Mucosa of descending colon (tissue), 3 donors: Measurements from ENCODE around the gene PAX7. TPM values are rescaled to one million over a fixed set of nuclear protein-coding genes. Genes with fewer than 3 reads are reported as not detected.

Experiments used
- ATAC-seq: fragments of 200-7000 bp; cut with Tn5 transposase; one replicate; pipeline ENCODE4 v1.9.1; 2020; ENCODE audit warnings: mild to moderate bottlenecking, moderate library complexity
- DNase-seq, 3 donors: peaks; one replicate each; pipeline ENCODE4 v3.0.0-alpha.2; 2020
- H3K36me3 ChIP-seq: fragments of 200-600 bp; one replicate; pipeline ENCODE4 v1.8.0; 2021; ENCODE audit warnings: low read depth, mild to moderate bottlenecking
- H3K4me1 ChIP-seq: fragments of 200-600 bp; one replicate; pipeline ENCODE4 v1.8.0; 2021; ENCODE audit warnings: low read depth, mild to moderate bottlenecking
- H3K4me3 ChIP-seq: fragments of 200-600 bp; one replicate; pipeline ENCODE4 v1.8.0; 2021; ENCODE audit warnings: mild to moderate bottlenecking
- H3K9me3 ChIP-seq: fragments of 200-600 bp; one replicate; pipeline ENCODE4 v1.8.0; 2021; ENCODE audit warnings: mild to moderate bottlenecking
- CTCF ChIP-seq: fragments of 200-600 bp; IDR thresholded peaks from one replicate; pipeline ENCODE4 v1.8.0; 2022; ENCODE audit warnings: antibody characterized with exemption, mild to moderate bottlenecking
- intact Hi-C, 2 donors: fragments of 100-400 bp; cut with DNase I in 1 of 2; cut with micrococcal nuclease in 1 of 2; formaldehyde crosslinking; loops; one replicate each; pipeline versions ENCODE4 v1.11.0 to v1.11.1; 2022; cut with DNase I, micrococcal nuclease
- total RNA-seq, 3 donors: library from RNA; stranded (reverse); fragmentation: NEBNext Ultra II Directional in 2 of 3; extraction: Animal tissue kit (Norgen Biotek cat#: 25700) in 2 of 3; gene quantifications; one replicate each; pipeline versions ENCODE4 v1.2.1 to v1.2.4, GENCODE V29; 2021 to 2023
- donor health status: DM: no; HTN: no; CAD: no; lungs with moderate emphysema.
- donor health status: DM: no; HTN: no; CAD: no.
- donor health status: DM: no; HTN: yes; CAD: no.

PAX7 gene
- total RNA-seq, 3 donors from 2014 or later: not detected

- no peaks in the 10 kb centered on the region for H3K9me3 ChIP-seq
- intact Hi-C loops: no loop called here
- no peak overlapping the region for H3K4me3 ChIP-seq
- no peak for ATAC-seq
- DNase-seq: no peak
- no peaks in the 10 kb centered on the region for H3K4me1 ChIP-seq
- no peak for TF ChIP-seq CTCF
- no peaks in the 10 kb centered on the region for H3K36me3 ChIP-seq
These were observed 70.5 kb downstream of the PAX7 start for GRCh38 chr1:18701183-18701582.

DNA sequence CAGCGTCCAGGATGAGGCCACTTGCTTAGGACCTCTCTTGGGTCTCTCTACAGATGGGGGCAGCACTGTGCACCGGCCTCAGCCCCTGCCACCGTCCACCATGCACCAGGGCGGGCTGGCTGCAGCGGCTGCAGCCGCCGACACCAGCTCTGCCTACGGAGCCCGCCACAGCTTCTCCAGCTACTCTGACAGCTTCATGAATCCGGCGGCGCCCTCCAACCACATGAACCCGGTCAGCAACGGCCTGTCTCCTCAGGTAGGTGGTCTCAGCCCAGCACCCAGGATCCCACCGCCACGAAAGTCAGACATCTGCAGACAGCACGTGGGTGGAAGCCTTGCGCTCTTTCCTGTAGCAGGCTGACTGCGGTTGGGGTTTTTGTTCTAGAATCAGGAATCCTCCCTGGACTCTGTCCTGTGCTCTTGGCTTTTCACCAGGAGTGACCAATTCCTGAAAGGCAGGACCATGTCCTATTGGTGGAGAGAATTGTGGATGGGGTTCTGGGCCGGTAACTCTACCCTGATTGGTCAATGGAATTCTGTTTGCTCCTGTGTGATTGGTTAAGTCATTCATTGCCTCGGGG, 72.5 kb downstream of the PAX7 start:
- no peaks in the 10 kb centered on the region for H3K4me1 ChIP-seq
- no peaks in the 10 kb centered on the region for H3K36me3 ChIP-seq
- H3K9me3 ChIP-seq: no peaks in the 10 kb centered on the region
- H3K4me3 ChIP-seq: no peak overlapping the region
- intact Hi-C loops: no loop called here
- ATAC-seq (no peak), DNase-seq (no peak)
- TF ChIP-seq CTCF: no peak

DNA sequence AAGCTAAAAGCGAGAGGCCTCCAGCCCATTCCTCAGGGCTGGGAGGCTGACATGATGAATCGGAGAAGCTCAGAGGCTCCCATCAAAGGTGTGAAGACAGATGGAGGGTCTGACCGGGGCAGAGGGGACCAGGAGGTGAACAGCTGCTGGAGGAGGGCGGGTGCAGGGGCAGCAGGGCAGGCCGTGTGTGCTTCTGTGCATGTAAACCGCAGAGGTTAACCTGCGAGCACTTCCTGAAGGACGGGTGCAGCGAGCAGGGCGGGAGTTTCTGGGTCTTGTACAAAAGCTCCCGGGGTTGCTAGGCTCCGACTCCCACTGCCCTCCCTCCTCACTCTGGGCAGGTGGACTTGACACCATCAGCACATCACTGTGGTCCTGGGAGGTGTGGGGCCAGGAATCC, 75.2 kb downstream of the PAX7 start:
- no peak for TF ChIP-seq CTCF
- Histone ChIP-seq H3K4me3 (no peak overlapping the region), H3K36me3 (no peaks in the 10 kb centered on the region), H3K4me1 (no peaks in the 10 kb centered on the region), H3K9me3 (no peaks in the 10 kb centered on the region)
- no peak for ATAC-seq
- DNase-seq: no peak
- intact Hi-C loops: no loop called here

GRCh38 chr1:18707696-18708257, 77.1 kb downstream of the PAX7 start:
- TF ChIP-seq CTCF: no peak
- H3K36me3 ChIP-seq: no peaks in the 10 kb centered on the region
- no peaks in the 10 kb centered on the region for H3K4me1 ChIP-seq
- no peak overlapping the region for H3K4me3 ChIP-seq
- H3K9me3 ChIP-seq: no peaks in the 10 kb centered on the region
- DNase-seq (no peak), ATAC-seq (no peak)
- intact Hi-C loops: no loop called here

- no peaks in the 10 kb centered on the region for H3K9me3 ChIP-seq
- H3K4me1 ChIP-seq: no peaks in the 10 kb centered on the region
- ATAC-seq (no peak), DNase-seq (no peak)
- intact Hi-C loops: no loop called here
- TF ChIP-seq CTCF: no peak
- H3K36me3 ChIP-seq: no peaks in the 10 kb centered on the region
- H3K4me3 ChIP-seq: no peak overlapping the region
These were observed 79.4 kb downstream of the PAX7 start for GRCh38 chr1:18710002-18710401.

DNA sequence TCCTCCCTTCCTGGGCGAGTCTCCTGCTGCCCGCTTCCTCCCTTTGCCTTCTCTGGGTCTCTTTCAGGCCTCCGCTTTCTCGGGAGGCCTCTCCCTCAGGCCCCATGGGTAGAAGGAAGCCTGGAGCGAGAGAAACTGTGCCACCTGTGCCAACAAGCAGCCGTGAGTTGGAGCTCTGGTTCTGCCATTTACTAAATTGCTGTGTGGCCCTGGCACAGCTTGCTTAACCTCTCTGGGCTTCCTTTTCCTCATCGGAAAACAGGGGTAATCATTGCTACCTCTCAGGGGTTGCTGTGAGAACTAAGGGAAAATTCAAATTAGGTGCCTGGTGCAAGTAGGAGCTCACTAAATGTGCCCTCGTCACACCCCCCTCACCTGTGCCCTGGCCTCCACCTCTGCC, 80.4 kb downstream of the PAX7 start:
- no peaks in the 10 kb centered on the region for H3K36me3 ChIP-seq
- H3K4me1 ChIP-seq: no peaks in the 10 kb centered on the region
- ATAC-seq: no peak
- no peak for DNase-seq
- no peak overlapping the region for H3K4me3 ChIP-seq
- TF ChIP-seq CTCF: no peak
- H3K9me3 ChIP-seq: no peaks in the 10 kb centered on the region
- intact Hi-C loops: no loop called here
